Lung (tissue), 12 donors: Measurements from ENCODE around the gene C3orf22. TPM values are rescaled to one million over a fixed set of nuclear protein-coding genes. Genes with fewer than 3 reads are reported as not detected.

ENCODE experiments used
- ATAC-seq: fragments of 200-7000 bp; cut with Tn5 transposase; one replicate; pipeline ENCODE4 v1.9.1; 2020; ENCODE audit warnings: moderate number of reproducible peaks; ENCODE audit not compliant: insufficient read depth, low FRiP score
- DNase-seq, 3 donors: peaks; one replicate each; pipeline ENCODE4 v3.0.0-alpha.2; 2013 to 2017
- H3K27ac ChIP-seq, 2 donors: one replicate each; pipeline ENCODE4 v1.5.1; 2013; ENCODE audit warnings: mild to moderate bottlenecking in 2 of 2, moderate library complexity in 2 of 2, control low read depth in 1 of 2, inconsistent platforms in 1 of 2, low read depth in 1 of 2, low read length in 1 of 2
- H3K27me3 ChIP-seq, 3 donors: one replicate each; pipeline ENCODE4 v1.5.1; 2013; ENCODE audit warnings: low read length in 2 of 3; ENCODE audit not compliant: control insufficient read depth in 3 of 3, insufficient read depth in 3 of 3
- H3K36me3 ChIP-seq, 4 donors: one replicate each; pipeline ENCODE4 v1.5.1; 2013; ENCODE audit warnings: low read length in 4 of 4, mild to moderate bottlenecking in 1 of 4, moderate library complexity in 1 of 4; ENCODE audit not compliant: control insufficient read depth in 4 of 4, insufficient read depth in 4 of 4
- H3K4me1 ChIP-seq, 5 donors: one replicate each; pipeline ENCODE4 v1.5.1; 2013; ENCODE audit warnings: low read length in 5 of 5, mild to moderate bottlenecking in 2 of 5, moderate library complexity in 1 of 5; ENCODE audit not compliant: control insufficient read depth in 5 of 5, insufficient read depth in 5 of 5
- H3K4me3 ChIP-seq: one replicate; pipeline ENCODE4 v1.5.1; 2013; ENCODE audit warnings: mild to moderate bottlenecking, control low read depth, moderate library complexity
- H3K9ac ChIP-seq, 2 donors: one replicate each; pipeline ENCODE4 v1.5.1; 2013; ENCODE audit warnings: low read length in 2 of 2, control low read depth in 1 of 2; ENCODE audit not compliant: insufficient read depth in 1 of 2
- H3K9me3 ChIP-seq, 4 donors: one replicate each; pipeline ENCODE4 v1.5.1; 2013; ENCODE audit warnings: low read length in 3 of 4, mild to moderate bottlenecking in 1 of 4, moderate library complexity in 1 of 4; ENCODE audit not compliant: control insufficient read depth in 4 of 4, insufficient read depth in 3 of 4
- WGBS, 2 donors: extraction: QIAGEN DNeasy Blood & Tissue Kit; methylation state at CpG; one replicate each; pipeline ENCODE4 v1.1.7; 2013; 5-methylcytosine and 5-hydroxymethylcytosine counted together
- polyA plus RNA-seq, 2 donors: library from polyadenylated mRNA; stranded (reverse); fragments of 200-250 nt; gene quantifications; one replicate each; pipeline ENCODE4 v1.2.1, GENCODE V29; 2013
- total RNA-seq, 2 donors: library from RNA; depleted of rRNA in 1 of 2; stranded (reverse); fragments of >200 nt in 1 of 2; gene quantifications; one replicate each; pipeline ENCODE4 v1.2.1, GENCODE V29; 2014 to 2021
- TF ChIP-seq, protein P1 (sequence below): IDR thresholded peaks from 2 replicates; pipeline ENCODE4 v1.5.1; 2012; ENCODE audit warnings: mild to moderate bottlenecking; ENCODE audit errors: control extremely low read depth, extremely low read depth
- donor health status: control.
- donor health status: control.
- donor health status: Bipolar disorder and iron deficiency.
- donor health status: healthy.
- donor health status: DM: yes; HTN: yes; CAD: no.

C3orf22 gene
- total and polyA plus RNA-seq, 4 donors, result 0.28 TPM; not detected in 3

DNA sequence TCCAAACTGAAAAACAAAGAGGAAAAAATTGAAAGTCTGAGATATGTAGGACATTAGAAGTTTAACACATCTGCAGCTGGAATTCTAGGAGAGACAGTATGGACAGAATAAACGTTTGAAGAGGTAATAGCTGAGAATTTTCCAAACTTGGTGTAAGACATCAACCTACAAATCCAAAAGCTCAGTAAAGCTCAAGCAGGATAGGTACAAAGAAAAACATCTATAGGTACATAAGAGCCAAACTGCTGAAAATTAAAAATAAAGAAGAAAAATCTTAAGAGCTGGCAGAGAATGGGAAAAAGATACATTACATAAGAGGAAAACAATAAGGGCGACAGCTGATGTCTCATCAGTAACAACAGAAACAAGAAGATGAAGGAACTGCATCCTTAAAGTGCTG is 22.8 kb upstream of the C3orf22 start:
- DNase-seq (no peak), ATAC-seq (no peak)
- TF ChIP-seq, protein P1, sequence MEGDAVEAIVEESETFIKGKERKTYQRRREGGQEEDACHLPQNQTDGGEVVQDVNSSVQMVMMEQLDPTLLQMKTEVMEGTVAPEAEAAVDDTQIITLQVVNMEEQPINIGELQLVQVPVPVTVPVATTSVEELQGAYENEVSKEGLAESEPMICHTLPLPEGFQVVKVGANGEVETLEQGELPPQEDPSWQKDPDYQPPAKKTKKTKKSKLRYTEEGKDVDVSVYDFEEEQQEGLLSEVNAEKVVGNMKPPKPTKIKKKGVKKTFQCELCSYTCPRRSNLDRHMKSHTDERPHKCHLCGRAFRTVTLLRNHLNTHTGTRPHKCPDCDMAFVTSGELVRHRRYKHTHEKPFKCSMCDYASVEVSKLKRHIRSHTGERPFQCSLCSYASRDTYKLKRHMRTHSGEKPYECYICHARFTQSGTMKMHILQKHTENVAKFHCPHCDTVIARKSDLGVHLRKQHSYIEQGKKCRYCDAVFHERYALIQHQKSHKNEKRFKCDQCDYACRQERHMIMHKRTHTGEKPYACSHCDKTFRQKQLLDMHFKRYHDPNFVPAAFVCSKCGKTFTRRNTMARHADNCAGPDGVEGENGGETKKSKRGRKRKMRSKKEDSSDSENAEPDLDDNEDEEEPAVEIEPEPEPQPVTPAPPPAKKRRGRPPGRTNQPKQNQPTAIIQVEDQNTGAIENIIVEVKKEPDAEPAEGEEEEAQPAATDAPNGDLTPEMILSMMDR, result no peak
- no peaks in the 10 kb centered on the region for H3K27me3 ChIP-seq
- no peaks in the 10 kb centered on the region for H3K36me3 ChIP-seq
- peaks cover 0 to 3% (median 1%) of the 10 kb centered on the region in 4 donors for H3K9me3 ChIP-seq
- H3K4me1 ChIP-seq, result no peaks in the 10 kb centered on the region
- H3K4me3 ChIP-seq, result no peak overlapping the region
- no peak overlapping the region for H3K27ac ChIP-seq
- H3K9ac ChIP-seq, result no peak overlapping the region
- WGBS, 2 donors, result 82 to 93% methylated on average over 2 of the region's 2 CpGs

DNA sequence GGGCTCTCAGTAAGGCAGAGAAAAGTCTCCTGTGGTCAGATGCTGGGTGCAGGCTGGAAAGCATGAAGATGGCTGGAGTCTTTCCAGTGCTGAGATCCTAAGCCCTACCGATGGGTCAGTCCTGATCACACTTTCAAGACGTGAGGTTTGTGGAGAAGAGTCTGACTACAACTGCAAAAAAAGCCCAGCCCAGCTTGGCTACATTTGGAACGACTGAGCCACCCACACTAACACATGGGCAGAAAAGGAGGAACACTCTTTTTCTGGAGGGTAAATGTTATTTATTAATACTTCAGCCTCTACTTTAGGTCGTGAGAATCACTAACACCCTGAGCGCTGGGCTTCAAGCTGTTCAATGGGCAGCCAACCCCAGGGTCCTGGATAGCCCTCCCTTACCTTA is 22.0 kb upstream of the C3orf22 start:
- H3K27me3 ChIP-seq, result no peaks in the 10 kb centered on the region
- no peak overlapping the region for H3K4me3 ChIP-seq
- no peaks in the 10 kb centered on the region for H3K4me1 ChIP-seq
- no peak overlapping the region for H3K27ac ChIP-seq
- no peak overlapping the region for H3K9ac ChIP-seq
- WGBS, 2 donors, result 85 to 92% methylated on average over 5 of the region's 5 CpGs
- ATAC-seq (no peak), DNase-seq (no peak)
- H3K9me3 ChIP-seq, result peaks cover 0 to 3% (median 1%) of the 10 kb centered on the region in 4 donors
- TF ChIP-seq, protein P1, result no peak
- no peaks in the 10 kb centered on the region for H3K36me3 ChIP-seq

DNA sequence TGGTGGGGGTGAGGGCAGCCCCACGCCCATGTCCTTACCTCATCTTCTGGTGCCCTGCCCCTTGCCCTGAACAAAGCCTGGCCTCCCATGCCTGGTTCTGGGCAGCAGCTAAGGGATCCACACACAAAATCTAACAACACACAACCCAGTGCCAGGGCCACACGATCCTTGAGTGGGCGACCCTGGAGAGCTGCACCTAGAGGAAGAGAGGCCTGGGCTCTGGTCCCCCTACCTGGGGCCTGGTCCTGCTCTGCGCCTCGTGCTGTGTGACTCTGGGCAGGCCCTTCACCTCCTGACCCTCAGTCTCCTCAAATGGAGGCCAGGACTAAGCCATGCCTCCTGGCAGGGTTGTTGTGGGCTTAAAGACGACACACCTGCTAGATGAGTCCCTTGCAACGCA is 20.0 kb upstream of the C3orf22 start:
- DNase-seq, result no peak
- no peaks in the 10 kb centered on the region for H3K36me3 ChIP-seq
- no peak for ATAC-seq
- H3K9me3 ChIP-seq, result peaks cover 0 to 3% (median 1%) of the 10 kb centered on the region in 4 donors
- no peak overlapping the region for H3K4me3 ChIP-seq
- TF ChIP-seq, protein P1, result no peak
- 89 to 90% methylated on average over 7 of the region's 7 CpGs for WGBS, 2 donors
- H3K4me1 ChIP-seq, result no peaks in the 10 kb centered on the region
- H3K27me3 ChIP-seq, result no peaks in the 10 kb centered on the region
- no peak overlapping the region for H3K9ac ChIP-seq
- no peak overlapping the region for H3K27ac ChIP-seq

DNA sequence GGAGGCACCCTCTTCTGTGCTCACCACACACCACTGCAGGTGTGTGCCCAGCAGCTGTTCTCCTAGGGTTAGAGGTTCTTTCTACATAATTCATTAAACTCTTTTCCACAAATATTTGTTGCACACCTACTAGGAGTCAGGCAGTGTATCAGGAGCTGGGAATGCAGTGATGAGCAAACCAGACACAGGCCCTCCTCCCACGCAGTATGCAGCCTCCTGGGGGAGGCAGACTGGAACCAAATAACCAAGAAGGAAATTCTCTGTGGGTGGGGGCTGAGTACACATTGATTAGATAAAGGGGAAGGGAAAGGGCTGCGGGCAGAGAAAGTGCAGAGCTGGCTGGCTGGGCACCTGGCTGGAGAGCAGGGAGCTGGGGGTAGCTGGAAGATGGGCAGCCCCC is 18.5 kb upstream of the C3orf22 start:
- WGBS, 2 donors, result 85 to 87% methylated on average over 2 of the region's 2 CpGs
- no peak overlapping the region for H3K4me3 ChIP-seq
- TF ChIP-seq, protein P1, result no peak
- H3K27ac ChIP-seq, result no peak overlapping the region
- DNase-seq (no peak), ATAC-seq (no peak)
- no peaks in the 10 kb centered on the region for H3K36me3 ChIP-seq
- H3K4me1 ChIP-seq, result no peaks in the 10 kb centered on the region
- H3K9me3 ChIP-seq, result peaks cover 0 to 3% (median under 1%) of the 10 kb centered on the region in 4 donors
- H3K27me3 ChIP-seq, result no peaks in the 10 kb centered on the region
- H3K9ac ChIP-seq, result no peak overlapping the region
